H9 (cell line): Measurements from ENCODE around the gene GBP7. TPM values are rescaled to one million over a fixed set of nuclear protein-coding genes. Genes with fewer than 3 reads are reported as not detected.

Experiments
- DNase-seq: peaks from one replicate; pipeline ENCODE4 v3.0.0-alpha.2; 2017
- H2AFZ ChIP-seq: one replicate; pipeline ENCODE4 v1.6.1; 2013; ENCODE audit warnings: mild to moderate bottlenecking, low read length, control low read depth, moderate library complexity
- H2AK5ac ChIP-seq: 2 replicates; pipeline ENCODE4 v1.6.1; 2013; ENCODE audit warnings: low read length, control low read depth, mixed read lengths; ENCODE audit not compliant: insufficient read length
- H2BK120ac ChIP-seq: one replicate; pipeline ENCODE4 v1.6.1; 2013; ENCODE audit warnings: low read depth, mild to moderate bottlenecking, low read length, control low read depth, inconsistent platforms; ENCODE audit not compliant: poor library complexity, severe bottlenecking
- H2BK12ac ChIP-seq: 2 replicates; pipeline ENCODE4 v1.6.1; 2013; ENCODE audit warnings: low read length, control low read depth, mixed read lengths, low read depth; ENCODE audit not compliant: insufficient read length
- H2BK15ac ChIP-seq: 2 replicates; pipeline ENCODE4 v1.6.1; 2013; ENCODE audit warnings: low read depth, low read length, control low read depth
- H2BK20ac ChIP-seq: one replicate; pipeline ENCODE4 v1.6.1; 2013; ENCODE audit warnings: low read depth, mild to moderate bottlenecking, low read length, control low read depth, inconsistent platforms; ENCODE audit not compliant: poor library complexity, severe bottlenecking
- H2BK5ac ChIP-seq: 2 replicates; pipeline ENCODE4 v1.6.1; 2013; ENCODE audit warnings: low read length, control low read depth, mixed read lengths; ENCODE audit not compliant: insufficient read length
- H3K14ac ChIP-seq: 2 replicates; pipeline ENCODE4 v1.6.1; 2013; ENCODE audit warnings: low read length, control low read depth; ENCODE audit not compliant: insufficient read depth
- H3K18ac ChIP-seq: 2 replicates; pipeline ENCODE4 v1.6.1; 2013; ENCODE audit warnings: low read depth, mild to moderate bottlenecking, mixed read lengths, low read length, control low read depth; ENCODE audit not compliant: insufficient read length
- H3K23ac ChIP-seq: 2 replicates; pipeline ENCODE4 v1.6.1; 2013; ENCODE audit warnings: low read length, control low read depth, mixed read lengths, low read depth; ENCODE audit not compliant: insufficient read length
- H3K23me2 ChIP-seq: 2 replicates; pipeline ENCODE4 v1.6.1; 2013; ENCODE audit warnings: low read depth, mild to moderate bottlenecking, mixed read lengths, low read length, control low read depth; ENCODE audit not compliant: insufficient read length, poor library complexity, severe bottlenecking
- H3K27ac ChIP-seq: 2 replicates; pipeline ENCODE4 v1.5.1; 2013; ENCODE audit warnings: low read length, control low read depth, mixed read lengths, low read depth; ENCODE audit not compliant: insufficient read length
- H3K27me3 ChIP-seq: 2 replicates; pipeline ENCODE4 v1.6.1; 2013; ENCODE audit warnings: low read length, control low read depth, inconsistent platforms; ENCODE audit not compliant: insufficient read depth
- H3K4ac ChIP-seq: 2 replicates; pipeline ENCODE4 v1.6.1; 2013; ENCODE audit warnings: low read depth, mild to moderate bottlenecking, control low read depth, inconsistent platforms, low read length, moderate library complexity
- H3K4me1 ChIP-seq: 2 replicates; pipeline ENCODE4 v1.6.1; 2013; ENCODE audit warnings: low read length, control low read depth, inconsistent platforms; ENCODE audit not compliant: insufficient read depth
- H3K4me2 ChIP-seq: 2 replicates; pipeline ENCODE4 v1.6.1; 2013; ENCODE audit warnings: low read length, control low read depth, mixed read lengths; ENCODE audit not compliant: insufficient read length, insufficient read depth
- H3K56ac ChIP-seq: 2 replicates; pipeline ENCODE4 v1.6.1; 2013; ENCODE audit warnings: low read depth, mild to moderate bottlenecking, mixed read lengths, low read length, control low read depth; ENCODE audit not compliant: insufficient read length
- H3K79me1 ChIP-seq: 2 replicates; pipeline ENCODE4 v1.6.1; 2013; ENCODE audit warnings: low read depth, mild to moderate bottlenecking, moderate library complexity, low read length, control low read depth, inconsistent platforms; ENCODE audit not compliant: insufficient read depth, poor library complexity, severe bottlenecking
- H3K79me2 ChIP-seq: 2 replicates; pipeline ENCODE4 v1.6.1; 2013; ENCODE audit warnings: low read length, control low read depth, inconsistent platforms; ENCODE audit not compliant: insufficient read depth
- H3K9ac ChIP-seq: 2 replicates; pipeline ENCODE4 v1.6.1; 2013; ENCODE audit warnings: low read length, control low read depth, mixed read lengths; ENCODE audit not compliant: insufficient read length; ENCODE audit errors: extremely low read depth
- H3K9me3 ChIP-seq: one replicate; pipeline ENCODE4 v1.6.1; 2013; ENCODE audit warnings: low read depth, low read length, inconsistent platforms; ENCODE audit not compliant: control insufficient read depth
- H3T11ph ChIP-seq: one replicate; pipeline ENCODE4 v1.6.1; 2013; ENCODE audit warnings: mild to moderate bottlenecking, low read length, control low read depth, inconsistent platforms
- H4K20me1 ChIP-seq: one replicate; pipeline ENCODE4 v1.6.1; 2013; ENCODE audit not compliant: control insufficient read depth, insufficient read length, insufficient read depth
- H4K5ac ChIP-seq: 2 replicates; pipeline ENCODE4 v1.6.1; 2013; ENCODE audit warnings: low read depth, mild to moderate bottlenecking, mixed read lengths, low read length, control low read depth; ENCODE audit not compliant: insufficient read length
- H4K8ac ChIP-seq: replicated peaks from 2 replicates; pipeline ENCODE4 v1.6.1; 2013; ENCODE audit warnings: low read length, control low read depth, mixed read lengths, low read depth; ENCODE audit not compliant: insufficient read length
- H4K91ac ChIP-seq: 2 replicates; pipeline ENCODE4 v1.6.1; 2013; ENCODE audit warnings: low read depth, mild to moderate bottlenecking, moderate library complexity, mixed read lengths, low read length, control low read depth; ENCODE audit not compliant: insufficient read length
- H3K27ac Mint-ChIP-seq, 3 experiments: 2 replicates in 2 of 3; 3 replicates in 1 of 3; pipeline ENCODE4 v1.8.0; 2020 to 2021; ENCODE audit warnings: mixed read lengths in 3 of 3, mild to moderate bottlenecking in 1 of 3, moderate library complexity in 1 of 3
- H3K27me3 Mint-ChIP-seq: 2 replicates; pipeline ENCODE4 v1.8.0; 2021; ENCODE audit warnings: low read depth, mild to moderate bottlenecking, moderate library complexity, mixed read lengths
- H3K36me3 Mint-ChIP-seq, 3 experiments: 2 replicates in 2 of 3; 3 replicates in 1 of 3; pipeline ENCODE4 v1.8.0; 2020 to 2021; ENCODE audit warnings: low read depth in 3 of 3, mixed read lengths in 3 of 3; ENCODE audit not compliant: insufficient read depth in 1 of 3
- H3K4me1 Mint-ChIP-seq, 2 experiments: 2 replicates each; pipeline ENCODE4 v1.8.0; 2020; ENCODE audit warnings: mixed read lengths in 2 of 2
- H3K4me3 Mint-ChIP-seq, 2 experiments: 2 replicates in 1 of 2; 3 replicates in 1 of 2; pipeline ENCODE4 v1.8.0; 2020 to 2021; ENCODE audit warnings: mild to moderate bottlenecking in 2 of 2, mixed read lengths in 2 of 2, moderate library complexity in 1 of 2
- H3K9me3 Mint-ChIP-seq, 2 experiments: 2 replicates in 1 of 2; 3 replicates in 1 of 2; pipeline ENCODE4 v1.8.0; 2020; ENCODE audit warnings: mild to moderate bottlenecking in 2 of 2, mixed read lengths in 2 of 2, moderate library complexity in 1 of 2
- WGBS: extraction: QIAGEN DNeasy Blood & Tissue Kit; methylation state at CpG from one replicate; pipeline ENCODE4 v1.1.7; 2013; ENCODE audit warnings: missing lambda C conversion rate, low lambda C conversion rate, mixed read lengths; ENCODE audit not compliant: insufficient read length; ENCODE audit errors: extremely low coverage; 5-methylcytosine and 5-hydroxymethylcytosine counted together
- total RNA-seq: library from RNA; stranded (reverse); gene quantifications from 2 replicates; pipeline ENCODE4 v1.2.1, GENCODE V29; 2021
- TF ChIP-seq, protein P1 (sequence below): fragments of 200-600 bp; sonication (generic); conservative IDR thresholded peaks from 3 replicates; pipeline ENCODE4 v1.8.0; 2021; ENCODE audit warnings: antibody characterized with exemption, mild to moderate bottlenecking

The GBP7 gene
- total RNA-seq, 1 experiment from 2014 or later = not detected

GRCh38 chr1:89088572-89088971 lies 87.2 kb downstream of the GBP7 start:
- no peak overlapping the region for H3K18ac ChIP-seq
- H3K4me3 Mint-ChIP-seq = no peak overlapping the region
- no peaks in the 10 kb centered on the region for H4K20me1 ChIP-seq
- H3K9ac ChIP-seq = no peak overlapping the region
- H3T11ph ChIP-seq = no peak overlapping the region
- H2BK12ac ChIP-seq = no peak overlapping the region
- H3K4me2 ChIP-seq = no peak overlapping the region
- WGBS = no CpG with 5 or more reads among the region's 10 CpGs
- no peak overlapping the region for H2BK15ac ChIP-seq
- no peak overlapping the region for H3K56ac ChIP-seq
- H3K79me2 ChIP-seq = no peaks in the 10 kb centered on the region
- peaks cover 2 to 4% of the 10 kb centered on the region in 2 experiments; a peak in 1 of 4 replicates for H3K4me1 Mint-ChIP-seq
- H4K91ac ChIP-seq = no peak overlapping the region
- no peak for DNase-seq
- H3K36me3 Mint-ChIP-seq = no peaks in the 10 kb centered on the region; a peak in 1 of 7 replicates
- no peak overlapping the region for H2BK5ac ChIP-seq
- no peak overlapping the region for H3K27ac Mint-ChIP-seq
- no peaks in the 10 kb centered on the region for H3K9me3 ChIP-seq
- H2AFZ ChIP-seq = no peak overlapping the region
- H3K4me1 ChIP-seq = no peaks in the 10 kb centered on the region
- no peaks in the 10 kb centered on the region for H3K27me3 Mint-ChIP-seq
- no peak overlapping the region for H3K27ac ChIP-seq
- H3K14ac ChIP-seq = no peak overlapping the region
- no peaks in the 10 kb centered on the region for H3K23me2 ChIP-seq
- H2BK120ac ChIP-seq = no peak overlapping the region
- H3K23ac ChIP-seq = no peak overlapping the region
- no peak overlapping the region for H3K4ac ChIP-seq
- no peak overlapping the region for H2AK5ac ChIP-seq
- H4K8ac ChIP-seq = no peak overlapping the region
- H2BK20ac ChIP-seq = no peak overlapping the region
- no peak overlapping the region for H4K5ac ChIP-seq
- TF ChIP-seq, protein P1, sequence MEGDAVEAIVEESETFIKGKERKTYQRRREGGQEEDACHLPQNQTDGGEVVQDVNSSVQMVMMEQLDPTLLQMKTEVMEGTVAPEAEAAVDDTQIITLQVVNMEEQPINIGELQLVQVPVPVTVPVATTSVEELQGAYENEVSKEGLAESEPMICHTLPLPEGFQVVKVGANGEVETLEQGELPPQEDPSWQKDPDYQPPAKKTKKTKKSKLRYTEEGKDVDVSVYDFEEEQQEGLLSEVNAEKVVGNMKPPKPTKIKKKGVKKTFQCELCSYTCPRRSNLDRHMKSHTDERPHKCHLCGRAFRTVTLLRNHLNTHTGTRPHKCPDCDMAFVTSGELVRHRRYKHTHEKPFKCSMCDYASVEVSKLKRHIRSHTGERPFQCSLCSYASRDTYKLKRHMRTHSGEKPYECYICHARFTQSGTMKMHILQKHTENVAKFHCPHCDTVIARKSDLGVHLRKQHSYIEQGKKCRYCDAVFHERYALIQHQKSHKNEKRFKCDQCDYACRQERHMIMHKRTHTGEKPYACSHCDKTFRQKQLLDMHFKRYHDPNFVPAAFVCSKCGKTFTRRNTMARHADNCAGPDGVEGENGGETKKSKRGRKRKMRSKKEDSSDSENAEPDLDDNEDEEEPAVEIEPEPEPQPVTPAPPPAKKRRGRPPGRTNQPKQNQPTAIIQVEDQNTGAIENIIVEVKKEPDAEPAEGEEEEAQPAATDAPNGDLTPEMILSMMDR = no peak
- no peaks in the 10 kb centered on the region for H3K79me1 ChIP-seq
- no peaks in the 10 kb centered on the region for H3K27me3 ChIP-seq
- no peaks in the 10 kb centered on the region; a peak in 1 of 5 replicates for H3K9me3 Mint-ChIP-seq
